Limb (tissue), 2 donors: ENCODE data around the gene YWHAB.
"Not testable (repeated sequence)": the region's sequence is repeated elsewhere in the genome, so short reads cannot be mapped to it uniquely, and the experiment has no call there.

Experiments used
- DNase-seq, 2 donors: peaks; one replicate each; pipeline ENCODE4 v3.0.0-alpha.2; 2016; ENCODE audit errors: extremely low spot score in 2 of 2

Gene YWHAB

GRCh38 chr20:44885392-44886265 is at the start of gene YWHAB:
YWHAB (plus strand) TSS chr20:44885705; CDS start chr20:44901534, 15,829 bp downstream.
- DNase-seq: peak; percentile 98 to 99

DNA sequence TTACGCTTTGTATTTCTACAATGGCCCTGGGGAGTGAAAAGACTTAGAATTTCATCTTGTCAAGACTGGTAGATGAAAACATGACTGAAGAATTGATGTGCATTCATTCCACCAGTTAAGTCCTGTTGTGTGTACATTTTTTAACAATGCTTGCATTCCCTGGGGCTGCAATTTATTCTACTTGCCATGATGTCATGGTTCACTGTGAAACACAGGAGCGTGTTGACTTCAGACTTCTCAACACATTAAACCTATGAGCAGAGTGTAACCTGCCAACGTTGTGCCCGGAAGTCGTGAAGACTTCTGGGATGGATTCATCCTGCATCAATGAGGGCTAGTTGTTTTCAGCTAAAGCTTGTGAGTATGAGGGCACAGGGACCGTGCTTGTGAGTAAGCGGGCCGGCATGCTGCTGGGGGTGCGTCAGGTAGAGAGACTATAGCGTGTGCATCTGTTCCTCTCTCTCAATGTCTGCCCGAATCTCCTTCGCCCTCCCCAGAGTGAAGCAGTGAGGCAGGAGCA is 48.8 kb upstream of the YWHAB start:
- DNase-seq: no peak

DNA sequence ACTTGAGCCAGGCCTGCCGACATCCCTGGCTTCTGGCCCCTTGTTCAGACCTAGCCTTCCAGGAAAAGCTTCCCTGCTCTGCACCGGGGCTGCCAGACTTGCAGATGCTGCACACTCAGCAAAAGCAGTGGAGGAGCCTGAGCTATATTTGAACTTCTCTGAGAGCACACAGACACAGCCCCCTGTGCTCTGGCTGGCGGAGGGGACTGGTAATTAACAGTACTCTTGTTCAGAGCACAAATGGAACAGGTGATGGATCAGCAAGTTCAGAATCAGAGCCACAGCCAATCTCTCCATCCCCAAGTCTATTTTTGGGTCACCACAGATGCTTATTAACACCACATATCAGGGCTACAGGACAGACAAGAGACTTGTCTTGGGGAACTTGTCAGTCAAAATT is 47.6 kb upstream of the YWHAB start:
- DNase-seq: peak in 1 of 2 donors; percentile 32

- DNase-seq: no peak
Observed at GRCh38 chr20:44838521-44838920, 47.0 kb upstream of the YWHAB start.

- no peak for DNase-seq
Observed at GRCh38 chr20:44839481-44839880, 46.0 kb upstream of the YWHAB start.

GRCh38 chr20:44840826-44841225 is 44.7 kb upstream of the YWHAB start:
- no peak for DNase-seq

- no peak for DNase-seq
Observed at GRCh38 chr20:44841955-44842354, 43.5 kb upstream of the YWHAB start.

DNA sequence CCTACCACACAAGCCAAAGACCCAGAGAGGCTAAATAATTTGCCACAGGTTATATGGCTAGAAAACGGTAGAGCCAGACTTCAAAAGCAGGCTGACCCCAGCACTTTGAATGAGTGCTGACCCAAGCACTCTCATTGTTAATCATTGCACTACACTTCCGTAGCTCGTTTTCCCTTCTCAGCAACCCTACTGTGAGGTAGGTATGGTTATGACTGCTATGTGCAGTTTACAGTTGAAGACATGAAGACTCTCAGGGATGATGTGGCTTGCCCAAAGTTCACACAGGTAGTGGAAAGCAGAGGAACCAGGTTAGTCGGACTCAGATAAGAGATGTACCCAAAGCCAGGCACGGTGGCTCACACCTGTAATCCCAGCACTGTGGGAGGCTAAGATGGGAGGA is 41.6 kb upstream of the YWHAB start:
- no peak for DNase-seq

- no peak for DNase-seq
Observed at GRCh38 chr20:44848254-44849015, 37.1 kb upstream of the YWHAB start.

GRCh38 chr20:44849703-44850102 is 35.8 kb upstream of the YWHAB start:
- DNase-seq: no peak

DNA sequence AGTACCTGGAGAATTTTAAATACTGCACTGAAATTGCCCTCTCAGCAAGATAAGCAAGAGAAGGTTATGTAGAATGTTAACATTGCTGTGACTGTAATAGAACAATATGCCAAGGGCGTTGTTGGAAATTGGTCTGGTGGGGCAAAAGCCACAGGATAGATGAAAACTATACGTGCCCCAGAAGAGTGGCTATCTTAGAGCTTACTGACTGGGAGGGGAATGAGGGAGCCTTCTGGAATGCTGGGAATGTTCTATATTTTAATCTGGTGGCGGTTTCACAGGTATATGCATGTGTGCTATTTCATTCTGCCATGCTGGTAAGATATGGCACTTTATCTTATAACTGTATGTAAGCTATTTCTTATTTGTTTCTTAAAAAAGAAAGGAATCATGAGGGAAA is 35.2 kb upstream of the YWHAB start:
- no peak for DNase-seq

GRCh38 chr20:44850837-44851236 is 34.7 kb upstream of the YWHAB start:
- no peak for DNase-seq

GRCh38 chr20:44851545-44851944 is 34.0 kb upstream of the YWHAB start:
- no peak for DNase-seq

DNA sequence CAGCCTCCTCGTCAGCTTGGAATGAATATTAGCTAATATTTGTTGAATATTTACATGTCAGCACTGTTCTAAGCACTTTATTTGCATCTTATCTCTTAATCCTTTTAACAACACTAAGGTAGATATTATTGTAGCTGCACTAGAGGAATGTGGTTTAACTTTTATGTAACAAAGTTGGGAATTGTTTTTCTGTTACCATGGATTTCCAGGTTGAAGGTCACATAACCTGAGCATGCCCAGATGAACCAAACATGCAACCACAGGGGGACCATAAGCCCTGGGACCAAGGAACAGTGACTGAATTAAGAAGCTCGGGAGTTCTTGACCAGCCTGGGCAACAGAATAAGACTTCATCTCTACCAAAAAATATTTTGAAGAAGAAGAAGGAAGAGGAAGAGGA is 29.1 kb upstream of the YWHAB start:
- DNase-seq: no peak

DNA sequence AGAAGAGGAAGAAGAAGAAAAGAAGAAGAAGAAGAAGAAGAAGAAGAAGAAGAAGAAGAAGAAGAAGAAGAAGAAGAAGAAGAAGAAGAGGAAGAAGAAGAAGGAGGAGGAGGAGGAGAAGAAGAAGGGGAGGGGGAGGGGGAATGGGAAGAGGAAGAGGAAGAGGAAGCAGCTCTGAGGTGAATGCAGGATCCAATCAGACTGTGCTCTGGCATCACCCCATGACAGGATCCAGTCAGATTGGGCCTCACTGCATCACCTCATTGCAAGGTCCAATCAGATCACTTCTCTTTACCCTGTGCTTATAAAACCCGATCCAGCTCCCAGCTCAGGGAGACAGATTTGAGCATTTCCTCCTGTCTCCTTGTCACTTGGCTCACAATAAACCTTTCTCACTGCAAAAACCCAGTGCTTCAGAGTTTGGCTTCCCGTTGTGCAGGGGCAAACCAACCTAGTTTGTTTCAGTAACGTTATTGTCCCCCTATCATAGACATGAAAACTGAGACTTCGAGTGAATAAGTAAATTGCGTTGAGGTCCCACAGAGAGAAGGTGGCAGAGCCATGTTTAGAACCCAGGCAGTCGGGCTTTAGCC is 28.6 kb upstream of the YWHAB start:
- no peak for DNase-seq

- no peak for DNase-seq
Observed at GRCh38 chr20:44858606-44859360, 26.7 kb upstream of the YWHAB start.

GRCh38 chr20:44861531-44862006 is 23.9 kb upstream of the YWHAB start:
- DNase-seq: no peak

DNA sequence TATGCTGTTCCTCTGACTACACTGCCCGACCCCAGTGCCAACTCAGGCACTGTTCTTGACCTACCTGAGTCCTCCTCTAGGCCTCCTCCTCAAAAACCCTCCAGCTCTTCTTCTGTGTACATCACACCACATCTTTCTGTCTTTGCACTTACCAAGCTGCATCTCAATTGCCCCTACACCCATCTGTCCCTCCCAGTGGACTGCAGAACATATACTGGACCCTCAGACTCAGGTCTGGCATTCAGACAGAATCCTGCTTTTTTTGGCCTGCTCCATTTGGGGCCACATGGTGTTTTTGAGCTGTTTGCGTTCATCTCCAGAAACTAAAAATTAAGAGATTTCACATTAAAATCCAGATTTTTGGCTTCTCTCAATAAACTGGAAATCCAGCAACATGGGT is 23.2 kb upstream of the YWHAB start:
- DNase-seq: no peak

DNA sequence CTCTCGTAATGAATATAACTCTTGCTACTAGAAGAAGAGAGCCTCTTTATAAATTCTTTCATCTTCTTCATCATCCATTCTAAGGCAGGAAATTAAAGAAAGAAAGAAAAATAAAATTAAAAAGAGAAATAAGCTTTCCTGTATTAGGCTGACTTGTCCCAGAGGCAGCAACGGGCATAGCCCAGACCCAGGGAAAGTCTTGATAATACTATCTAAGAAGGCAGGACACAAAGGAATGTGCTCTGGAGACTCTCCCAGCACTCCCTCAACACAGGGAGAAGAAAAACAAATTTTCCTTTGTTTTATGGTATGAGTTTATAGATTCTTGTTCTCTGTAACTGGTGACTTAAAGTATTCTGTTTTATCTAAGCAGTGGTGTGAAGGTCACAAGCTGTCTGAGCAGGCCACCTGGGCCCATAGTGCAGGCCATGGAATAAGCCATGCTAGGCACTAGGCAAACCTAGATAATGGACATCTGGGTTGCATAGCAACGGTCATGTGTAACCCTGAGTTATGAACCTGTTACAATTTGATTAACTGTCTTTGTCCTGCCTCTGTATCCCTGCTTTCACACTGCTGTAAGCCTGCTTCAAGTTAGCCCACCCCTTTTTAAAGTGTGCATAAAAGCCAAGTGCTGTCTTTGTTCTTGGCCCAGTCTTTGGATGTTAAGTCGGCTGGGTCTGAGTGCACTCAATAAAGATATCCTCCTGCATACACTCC is 22.0 kb upstream of the YWHAB start:
- not testable (repeated sequence) for DNase-seq

- DNase-seq: not testable (repeated sequence)
Observed at GRCh38 chr20:44864493-44864892, 21.0 kb upstream of the YWHAB start.
